HCT116 (cell line): ENCODE measurements around the gene KLHL3. TPM values are rescaled to one million over a fixed set of nuclear protein-coding genes. Genes with fewer than 3 reads are reported as not detected.

Source experiments
- ATAC-seq: fragments of 200-7000 bp; cut with Tn5 transposase; 2 replicates; pipeline ENCODE4 v1.9.1; 2020; ENCODE audit warnings: mild to moderate bottlenecking, moderate library complexity
- BruUV-seq: library from RNA; stranded (reverse); fragments of 400-500 nt; replicated peaks from 2 replicates; lab custom pipeline; 2021; lab: Mats Ljungman, UMichigan
- CTCF ChIA-PET: fragments of 300-600 bp; sonication (Branson Sonifier 250); formaldehyde crosslinking; loops from one replicate; lab custom pipeline; 2021; ENCODE audit warnings: antibody characterized with exemption; lab: Charles Lee
- POLR2A ChIA-PET: fragments of 300-600, 350-600 bp; sonication (Branson Sonifier 250); formaldehyde crosslinking; loops from one replicate; lab custom pipeline; 2021; ENCODE audit warnings: antibody characterized with exemption; lab: Charles Lee
- RAD21 ChIA-PET, 2 experiments: fragments of 300-600 bp; sonication (Branson Sonifier 250); formaldehyde crosslinking; loops; one replicate each; lab custom pipeline; 2023; ENCODE audit warnings: low total read pairs in 2 of 2; ENCODE audit not compliant: uncharacterized antibody in 2 of 2, unreplicated experiment in 2 of 2, low non-redundant PET in 1 of 2; lab: Charles Lee
- DNase-seq: peaks from one replicate; pipeline ENCODE4 v3.0.0-alpha.2; 2010; ENCODE audit warnings: low read depth, low spot score
- H2AFZ ChIP-seq: fragments of 200-600 bp; shearing (Covaris generic), sonication (generic); 2 replicates; pipeline ENCODE4 v1.6.1; 2017; ENCODE audit warnings: low read depth, mixed run types, mixed read lengths, antibody characterized with exemption, low read length; ENCODE audit not compliant: poor library complexity, severe bottlenecking
- H3K27ac ChIP-seq: 2 replicates; pipeline ENCODE4 v1.5.1; 2012; ENCODE audit warnings: low read depth, low read length
- H3K27me3 ChIP-seq: fragments of 200-600 bp; sonication (generic); 2 replicates; pipeline ENCODE4 v1.6.1; 2016; ENCODE audit warnings: mixed run types, low read length, mixed read lengths; ENCODE audit not compliant: insufficient read depth
- H3K36me3 ChIP-seq, 2 experiments: fragments of 200-500 bp in 1 of 2; fragments of 200-600 bp in 1 of 2; sonication (Bioruptor generic) in 1 of 2; sonication (generic) in 1 of 2; 2 replicates each; pipeline versions ENCODE4 v1.5.1 to v1.6.1; 2014 to 2016; ENCODE audit warnings: low read length in 2 of 2, inconsistent platforms in 1 of 2, mixed read lengths in 1 of 2, mixed run types in 1 of 2; ENCODE audit not compliant: insufficient read depth in 2 of 2, control insufficient read depth in 1 of 2
- H3K4me1 ChIP-seq, 2 experiments: fragments of 200-600 bp in 1 of 2; sonication (generic) in 1 of 2; 2 replicates each; pipeline versions ENCODE4 v1.5.1 to v1.6.1; 2012 to 2017; ENCODE audit warnings: low read length in 2 of 2, inconsistent platforms in 1 of 2, mild to moderate bottlenecking in 1 of 2, mixed read lengths in 1 of 2, mixed run types in 1 of 2, moderate library complexity in 1 of 2; ENCODE audit not compliant: insufficient read depth in 2 of 2, control insufficient read depth in 1 of 2
- H3K4me2 ChIP-seq: fragments of 200-600 bp; sonication (generic); 2 replicates; pipeline ENCODE4 v1.6.1; 2017; ENCODE audit warnings: mixed run types, low read length, mixed read lengths
- H3K4me3 ChIP-seq, 2 experiments: fragments of 200-600 bp in 1 of 2; sonication (generic) in 1 of 2; replicated peaks in 1 of 2; 2 replicates each; pipeline ENCODE4 v1.5.1; 2011 to 2016; ENCODE audit warnings: low read length in 2 of 2, control low read depth in 1 of 2, low read depth in 1 of 2, mild to moderate bottlenecking in 1 of 2, mixed read lengths in 1 of 2, mixed run types in 1 of 2
- H3K79me2 ChIP-seq: fragments of 200-600 bp; sonication (generic); 2 replicates; pipeline ENCODE4 v1.6.1; 2017; ENCODE audit warnings: mild to moderate bottlenecking, mixed run types, low read length, moderate library complexity, mixed read lengths; ENCODE audit not compliant: insufficient read depth
- H3K9ac ChIP-seq: fragments of 200-600 bp; sonication (generic); 2 replicates; pipeline ENCODE4 v1.6.1; 2016; ENCODE audit warnings: low read length, mixed read lengths
- H3K9me2 ChIP-seq: fragments of 200-600 bp; sonication (generic), shearing (Covaris generic); 2 replicates; pipeline ENCODE4 v1.6.1; 2017; ENCODE audit warnings: mixed run types, mild to moderate bottlenecking, moderate library complexity; ENCODE audit not compliant: insufficient read depth
- H3K9me3 ChIP-seq, 2 experiments: fragments of 200-500 bp in 1 of 2; fragments of 200-600 bp in 1 of 2; sonication (Bioruptor generic) in 1 of 2; sonication (generic) in 1 of 2; 2 replicates each; pipeline ENCODE4 v1.6.1; 2014 to 2017; ENCODE audit warnings: low read length in 2 of 2, mixed read lengths in 2 of 2, inconsistent platforms in 1 of 2, low read depth in 1 of 2, mild to moderate bottlenecking in 1 of 2, mixed run types in 1 of 2, moderate library complexity in 1 of 2; ENCODE audit not compliant: control insufficient read depth in 1 of 2, insufficient read depth in 1 of 2
- H4K20me1 ChIP-seq: fragments of 200-600 bp; sonication (generic), shearing (Covaris generic); 2 replicates; pipeline ENCODE4 v1.6.1; 2017; ENCODE audit warnings: mixed run types, mild to moderate bottlenecking, moderate library complexity; ENCODE audit not compliant: insufficient read depth
- CEBPB ChIP-seq: IDR thresholded peaks from 2 replicates; pipeline ENCODE4 v1.6.1; 2012; ENCODE audit warnings: low read depth
- EGR1 ChIP-seq: IDR thresholded peaks from 2 replicates; pipeline ENCODE4 v1.6.1; 2012; ENCODE audit warnings: low read depth
- ELF1 ChIP-seq: IDR thresholded peaks from 2 replicates; pipeline ENCODE4 v1.6.1; 2012; ENCODE audit warnings: low read depth, borderline replicate concordance
- EZH2phosphoT487 ChIP-seq: fragments of 200-600 bp; IDR thresholded peaks from 2 replicates; pipeline ENCODE4 v1.6.1; 2018; ENCODE audit warnings: antibody characterized with exemption, borderline replicate concordance
- FOSL1 ChIP-seq: IDR thresholded peaks from 2 replicates; pipeline ENCODE4 v1.6.1; 2012; ENCODE audit warnings: low read depth
- JUND ChIP-seq: IDR thresholded peaks from 2 replicates; pipeline ENCODE4 v1.6.1; 2012
- SIN3A ChIP-seq: IDR thresholded peaks from 2 replicates; pipeline ENCODE4 v1.6.1; 2012; ENCODE audit warnings: low read depth
- SP1 ChIP-seq: IDR thresholded peaks from 2 replicates; pipeline ENCODE4 v1.6.1; 2012; ENCODE audit warnings: low read depth
- TCF7L2 ChIP-seq: IDR thresholded peaks from 2 replicates; pipeline ENCODE4 v1.7.0; 2011; ENCODE audit warnings: borderline replicate concordance, inconsistent platforms; ENCODE audit not compliant: insufficient read depth, insufficient read length; ENCODE audit errors: extremely low read depth
- ZFX ChIP-seq: fragments of 450-650 bp; IDR thresholded peaks from 2 replicates; pipeline ENCODE4 v1.6.1; 2017
- ZNF274 ChIP-seq: fragments of 200-500 bp; sonication (Bioruptor generic); IDR thresholded peaks from 2 replicates; pipeline ENCODE4 v1.6.1; 2014; ENCODE audit warnings: mild to moderate bottlenecking, low read depth, low read length, inconsistent platforms
- intact Hi-C: fragments of 100-400 bp; cut with micrococcal nuclease; formaldehyde crosslinking; loops from 2 replicates; pipeline ENCODE4 v1.10.0; 2022
- total RNA-seq: library from RNA; stranded (reverse); gene quantifications from one replicate; pipeline ENCODE4 v1.2.1, GENCODE V29; 2021; ENCODE audit not compliant: unreplicated experiment
- TF ChIP-seq, protein P1 (sequence below): IDR thresholded peaks from 2 replicates; pipeline ENCODE4 v1.6.1; 2011; ENCODE audit warnings: mild to moderate bottlenecking, low read length, moderate library complexity; ENCODE audit not compliant: insufficient replicate concordance; ENCODE audit errors: extremely low read depth
- TF ChIP-seq, protein P2 (sequence below): IDR thresholded peaks from 2 replicates; pipeline ENCODE4 v1.6.1; 2012
- TF ChIP-seq, protein P3 (sequence below): IDR thresholded peaks from 2 replicates; pipeline ENCODE4 v1.6.1; 2012; ENCODE audit warnings: low read depth

KLHL3 gene
- total RNA-seq, 1 experiment from 2014 or later: not detected

DNA sequence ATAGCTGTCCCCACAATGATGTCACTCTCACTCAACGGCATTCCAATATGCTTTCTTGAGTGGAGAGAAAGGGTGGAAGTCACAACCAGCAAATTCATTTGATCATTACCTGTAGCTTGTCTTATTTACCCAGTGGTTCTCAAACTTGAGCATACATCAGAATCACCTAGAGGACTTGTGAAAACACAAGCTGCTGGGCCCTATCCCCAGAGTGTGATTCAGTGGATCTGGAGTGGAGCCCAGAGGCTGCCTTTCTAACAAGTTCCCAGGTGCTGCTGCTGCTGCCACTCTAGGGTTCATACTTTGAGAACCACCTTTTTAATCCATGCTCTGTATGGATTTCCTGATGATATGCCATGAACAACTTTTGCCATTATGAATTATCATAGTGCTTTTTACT is 94.7 kb downstream of the KLHL3 start:
- DNase-seq (no peak), ATAC-seq (no peak)
- Histone ChIP-seq H3K36me3 (no peaks in the 10 kb centered on the region), H3K27ac (no peak overlapping the region), H3K27me3 (peaks cover 12% of the 10 kb centered on the region; the same call in 1 of the 2 replicates), H3K4me2 (no peak overlapping the region), H3K9ac (no peak overlapping the region), H3K4me1 (no peaks in the 10 kb centered on the region), H4K20me1 (no peaks in the 10 kb centered on the region), H3K4me3 (no peak overlapping the region), H3K79me2 (no peaks in the 10 kb centered on the region), H2AFZ (no peak overlapping the region), H3K9me3 (no peaks in the 10 kb centered on the region), H3K9me2 (no peaks in the 10 kb centered on the region)
- no TSS peak for BruUV-seq
- no peak for TF ChIP-seq CEBPB
- TF ChIP-seq JUND: no peak
- no peak for TF ChIP-seq ZNF274
- TF ChIP-seq, protein P1, sequence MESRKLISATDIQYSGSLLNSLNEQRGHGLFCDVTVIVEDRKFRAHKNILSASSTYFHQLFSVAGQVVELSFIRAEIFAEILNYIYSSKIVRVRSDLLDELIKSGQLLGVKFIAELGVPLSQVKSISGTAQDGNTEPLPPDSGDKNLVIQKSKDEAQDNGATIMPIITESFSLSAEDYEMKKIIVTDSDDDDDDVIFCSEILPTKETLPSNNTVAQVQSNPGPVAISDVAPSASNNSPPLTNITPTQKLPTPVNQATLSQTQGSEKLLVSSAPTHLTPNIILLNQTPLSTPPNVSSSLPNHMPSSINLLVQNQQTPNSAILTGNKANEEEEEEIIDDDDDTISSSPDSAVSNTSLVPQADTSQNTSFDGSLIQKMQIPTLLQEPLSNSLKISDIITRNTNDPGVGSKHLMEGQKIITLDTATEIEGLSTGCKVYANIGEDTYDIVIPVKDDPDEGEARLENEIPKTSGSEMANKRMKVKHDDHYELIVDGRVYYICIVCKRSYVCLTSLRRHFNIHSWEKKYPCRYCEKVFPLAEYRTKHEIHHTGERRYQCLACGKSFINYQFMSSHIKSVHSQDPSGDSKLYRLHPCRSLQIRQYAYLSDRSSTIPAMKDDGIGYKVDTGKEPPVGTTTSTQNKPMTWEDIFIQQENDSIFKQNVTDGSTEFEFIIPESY: no peak
- no peak for TF ChIP-seq SIN3A
- intact Hi-C loops: no loop called here
- CTCF ChIA-PET: interaction anchor here (0.5 to 1.6 kb wide), 2 partner anchors 11 to 425 kb away, joined by 3 to 6 read pairs; no protein-coding TSS in a partner anchor
- POLR2A ChIA-PET: interaction anchor here (0.6 kb wide), 1 partner anchor 426 kb away, joined by 4 read pairs; no protein-coding TSS in a partner anchor
- RAD21 ChIA-PET: no interaction called here

DNA sequence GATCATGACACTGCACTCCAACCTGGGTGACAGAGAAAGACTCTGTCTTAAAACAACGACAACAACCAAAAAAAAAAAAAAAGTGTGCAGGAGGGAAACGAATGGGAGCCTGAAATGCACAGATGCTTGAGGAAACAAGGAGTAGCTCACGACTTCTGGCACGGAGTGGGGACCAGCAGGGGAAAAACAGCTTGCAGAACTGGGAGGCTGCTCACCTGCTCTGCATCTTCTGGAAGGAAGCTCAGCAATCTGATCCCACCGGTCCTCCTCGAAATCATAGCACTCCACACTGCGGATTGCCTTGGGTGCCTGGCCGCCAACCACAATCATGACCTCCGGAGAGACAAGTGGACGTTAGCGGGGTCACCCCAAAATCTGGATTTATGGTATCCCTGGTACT is 96.2 kb downstream of the KLHL3 start:
- no peaks in the 10 kb centered on the region for H3K9me3 ChIP-seq
- no TSS peak for BruUV-seq
- no peaks in the 10 kb centered on the region for H3K4me1 ChIP-seq
- H3K9me2 ChIP-seq: no peaks in the 10 kb centered on the region
- ATAC-seq: no peak
- no peak overlapping the region for H3K27ac ChIP-seq
- H3K79me2 ChIP-seq: no peaks in the 10 kb centered on the region
- no peak overlapping the region for H2AFZ ChIP-seq
- ChIA-PET CTCF (interaction anchor here (0.7 to 1.6 kb wide), 2 partner anchors 20 to 102 kb away, joined by 3 read pairs; no protein-coding TSS in a partner anchor), POLR2A (no interaction called here), RAD21 (no interaction called here)
- H4K20me1 ChIP-seq: no peaks in the 10 kb centered on the region
- DNase-seq: no peak
- H3K36me3 ChIP-seq: no peaks in the 10 kb centered on the region
- peaks cover 12% of the 10 kb centered on the region; the same call in 1 of the 2 replicates for H3K27me3 ChIP-seq
- no peak overlapping the region for H3K4me2 ChIP-seq
- no peak overlapping the region for H3K9ac ChIP-seq
- no peak overlapping the region for H3K4me3 ChIP-seq
- intact Hi-C loops: no loop called here
- no peak for TF ChIP-seq ZFX
- TF ChIP-seq JUND: no peak
- TF ChIP-seq ELF1: no peak
- TF ChIP-seq SP1: no peak
- no peak for TF ChIP-seq EZH2phosphoT487
- no peak for TF ChIP-seq FOSL1
- no peak for TF ChIP-seq CEBPB
- TF ChIP-seq, protein P2, sequence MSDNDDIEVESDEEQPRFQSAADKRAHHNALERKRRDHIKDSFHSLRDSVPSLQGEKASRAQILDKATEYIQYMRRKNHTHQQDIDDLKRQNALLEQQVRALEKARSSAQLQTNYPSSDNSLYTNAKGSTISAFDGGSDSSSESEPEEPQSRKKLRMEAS: no peak
- TF ChIP-seq TCF7L2: no peak
- TF ChIP-seq EGR1: no peak
- TF ChIP-seq, protein P3, sequence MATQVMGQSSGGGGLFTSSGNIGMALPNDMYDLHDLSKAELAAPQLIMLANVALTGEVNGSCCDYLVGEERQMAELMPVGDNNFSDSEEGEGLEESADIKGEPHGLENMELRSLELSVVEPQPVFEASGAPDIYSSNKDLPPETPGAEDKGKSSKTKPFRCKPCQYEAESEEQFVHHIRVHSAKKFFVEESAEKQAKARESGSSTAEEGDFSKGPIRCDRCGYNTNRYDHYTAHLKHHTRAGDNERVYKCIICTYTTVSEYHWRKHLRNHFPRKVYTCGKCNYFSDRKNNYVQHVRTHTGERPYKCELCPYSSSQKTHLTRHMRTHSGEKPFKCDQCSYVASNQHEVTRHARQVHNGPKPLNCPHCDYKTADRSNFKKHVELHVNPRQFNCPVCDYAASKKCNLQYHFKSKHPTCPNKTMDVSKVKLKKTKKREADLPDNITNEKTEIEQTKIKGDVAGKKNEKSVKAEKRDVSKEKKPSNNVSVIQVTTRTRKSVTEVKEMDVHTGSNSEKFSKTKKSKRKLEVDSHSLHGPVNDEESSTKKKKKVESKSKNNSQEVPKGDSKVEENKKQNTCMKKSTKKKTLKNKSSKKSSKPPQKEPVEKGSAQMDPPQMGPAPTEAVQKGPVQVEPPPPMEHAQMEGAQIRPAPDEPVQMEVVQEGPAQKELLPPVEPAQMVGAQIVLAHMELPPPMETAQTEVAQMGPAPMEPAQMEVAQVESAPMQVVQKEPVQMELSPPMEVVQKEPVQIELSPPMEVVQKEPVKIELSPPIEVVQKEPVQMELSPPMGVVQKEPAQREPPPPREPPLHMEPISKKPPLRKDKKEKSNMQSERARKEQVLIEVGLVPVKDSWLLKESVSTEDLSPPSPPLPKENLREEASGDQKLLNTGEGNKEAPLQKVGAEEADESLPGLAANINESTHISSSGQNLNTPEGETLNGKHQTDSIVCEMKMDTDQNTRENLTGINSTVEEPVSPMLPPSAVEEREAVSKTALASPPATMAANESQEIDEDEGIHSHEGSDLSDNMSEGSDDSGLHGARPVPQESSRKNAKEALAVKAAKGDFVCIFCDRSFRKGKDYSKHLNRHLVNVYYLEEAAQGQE: no peak
- no peak for TF ChIP-seq SIN3A
